ENCODE measurements around the gene ABCC8.

GRCh38 chr11:17498058-17498457, 21.4 kb upstream of the ABCC8 start:
- TF ChIP-seq EZH2phosphoT487 (IDR thresholded peaks at IDR 0.05; ENCODE audit: insufficient read depth, low read depth) (no peak), EZH2 (IDR thresholded peaks at IDR 0.05; ENCODE audit: insufficient read depth, poor library complexity, severe bottlenecking) (no peak)

Data from GM23248 (cell line).